AG08395 (cell line): Measurements from ENCODE around the gene REL.
"Not testable (repeated sequence)": the region's sequence is repeated elsewhere in the genome, so short reads cannot be mapped to it uniquely, and the experiment has no call there.

ENCODE experiments used
- DNase-seq: peaks from one replicate; pipeline ENCODE4 v3.0.0; 2012; ENCODE audit warnings: mixed read lengths, low spot score

The REL gene

DNA sequence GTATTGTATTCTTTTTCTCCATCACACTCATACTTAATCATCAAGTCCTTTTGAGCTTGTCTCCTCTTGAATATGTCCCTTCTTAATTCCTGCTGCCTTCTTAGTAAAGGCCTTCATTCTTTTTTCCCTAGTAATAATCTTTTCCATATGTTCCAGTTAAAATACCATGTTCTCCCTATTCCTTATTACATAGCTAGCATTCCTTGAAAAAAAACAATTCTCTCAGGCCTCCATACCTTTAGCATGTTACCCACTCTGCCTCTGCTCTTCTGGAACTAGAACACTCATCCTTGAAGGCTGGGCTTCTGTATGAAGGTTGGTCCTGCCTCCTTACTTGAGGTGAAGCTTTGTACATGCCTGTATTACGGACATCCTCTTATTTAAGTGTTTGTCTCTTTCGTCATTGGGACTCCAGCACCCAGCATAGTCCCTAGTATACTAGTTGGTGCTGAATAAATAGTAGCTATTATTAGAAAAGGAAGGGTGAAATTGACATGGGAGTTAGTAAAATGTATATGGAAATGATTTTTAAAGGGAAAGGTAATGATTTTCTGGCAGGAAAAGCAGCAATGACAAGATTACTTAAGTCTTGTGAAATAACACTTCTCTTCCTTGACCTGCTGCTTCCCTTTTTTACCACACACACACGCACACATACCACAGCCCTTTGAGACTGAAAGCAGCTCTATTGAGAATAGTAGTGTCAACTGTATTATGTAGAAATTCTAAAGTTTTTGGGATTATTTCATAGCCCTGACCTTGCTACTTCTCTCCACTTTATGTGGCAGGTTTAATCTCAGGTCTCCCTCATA lies 45.6 kb downstream of the REL start:
- peak; percentile 24 for DNase-seq

DNA sequence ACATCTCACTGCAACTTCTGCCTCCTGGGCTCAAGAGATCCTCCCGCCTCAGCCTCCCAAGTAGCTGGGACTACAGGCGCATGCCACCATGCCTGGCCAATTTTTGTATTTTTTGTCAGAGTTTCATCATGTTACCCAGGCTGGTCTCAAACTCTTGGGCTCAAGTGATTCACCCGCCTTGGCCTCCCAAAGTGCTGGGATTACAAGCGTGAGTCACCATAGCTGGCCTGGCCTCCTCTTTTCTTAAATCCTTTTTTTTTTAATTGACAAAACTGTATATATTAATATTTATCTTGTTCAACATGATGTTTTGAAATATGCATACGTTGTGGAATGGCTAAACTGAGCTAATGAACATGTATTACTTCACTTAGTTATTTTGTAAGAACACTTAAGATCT lies 50.7 kb downstream of the REL start:
- not testable (repeated sequence) for DNase-seq

DNA sequence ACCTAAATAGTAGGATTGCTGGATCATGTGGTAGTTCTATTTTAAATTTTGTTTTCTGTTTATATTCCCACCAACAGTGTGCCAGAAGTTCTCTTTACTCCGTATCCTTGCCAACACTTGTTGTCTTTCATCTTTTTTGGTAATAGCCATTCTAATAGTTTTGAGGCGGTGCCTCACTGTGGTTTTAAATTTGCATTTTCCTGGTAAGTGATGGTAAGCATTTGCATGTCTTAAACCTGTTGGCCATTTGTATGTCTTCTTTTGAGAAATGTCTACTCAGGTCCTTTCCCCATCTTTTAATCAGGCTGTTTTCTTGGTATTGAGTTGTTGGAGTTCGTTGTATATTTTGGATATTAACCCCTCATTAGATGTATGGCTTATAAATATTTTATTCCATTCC lies 51.6 kb downstream of the REL start:
- no peak for DNase-seq

DNA sequence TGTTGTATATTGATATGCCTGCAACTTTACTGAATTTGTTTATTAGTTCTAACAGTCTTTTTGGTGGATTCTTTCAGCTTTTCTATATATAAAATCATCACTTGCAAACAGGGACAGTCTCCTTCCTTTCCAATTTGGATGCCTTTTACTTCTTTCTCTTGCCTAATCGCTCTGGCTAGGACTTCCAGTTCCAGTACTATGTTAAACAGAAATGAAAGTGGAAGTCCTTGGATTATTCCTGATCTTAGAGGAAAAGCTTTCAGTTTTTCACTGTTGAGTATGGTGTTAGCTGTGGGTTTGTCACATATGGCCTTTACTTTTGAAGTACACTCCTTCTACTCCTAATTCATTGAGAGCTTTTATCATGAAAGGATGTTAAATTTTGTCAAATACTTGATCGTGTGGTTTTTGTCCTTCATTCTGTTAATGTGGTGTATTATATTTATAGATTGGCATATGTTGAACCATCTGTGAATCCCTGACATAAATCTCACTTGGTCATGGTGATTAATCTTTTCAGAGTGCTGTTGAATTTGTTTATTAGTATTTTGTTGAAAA lies 52.9 kb downstream of the REL start:
- no peak for DNase-seq

DNA sequence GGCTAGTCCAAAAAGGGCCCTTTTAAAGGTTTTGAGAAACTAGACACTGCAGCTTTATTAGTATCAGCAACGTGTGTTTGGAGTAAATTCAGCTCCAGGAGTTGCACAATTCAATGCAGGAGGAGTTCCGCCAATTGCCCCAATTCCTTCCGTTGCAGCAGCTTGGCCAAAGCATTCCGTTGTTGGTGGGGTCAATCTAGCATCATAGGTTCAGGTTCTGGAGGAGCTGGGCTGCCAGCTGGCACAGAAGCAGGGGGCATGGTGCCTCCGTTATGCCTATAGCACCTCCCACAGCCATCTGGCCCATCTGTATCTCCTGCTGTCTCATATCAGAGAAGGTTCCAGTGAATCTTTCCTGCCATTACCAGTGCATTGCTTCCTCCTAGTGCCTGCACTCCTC lies 55.4 kb downstream of the REL start:
- no peak for DNase-seq

DNA sequence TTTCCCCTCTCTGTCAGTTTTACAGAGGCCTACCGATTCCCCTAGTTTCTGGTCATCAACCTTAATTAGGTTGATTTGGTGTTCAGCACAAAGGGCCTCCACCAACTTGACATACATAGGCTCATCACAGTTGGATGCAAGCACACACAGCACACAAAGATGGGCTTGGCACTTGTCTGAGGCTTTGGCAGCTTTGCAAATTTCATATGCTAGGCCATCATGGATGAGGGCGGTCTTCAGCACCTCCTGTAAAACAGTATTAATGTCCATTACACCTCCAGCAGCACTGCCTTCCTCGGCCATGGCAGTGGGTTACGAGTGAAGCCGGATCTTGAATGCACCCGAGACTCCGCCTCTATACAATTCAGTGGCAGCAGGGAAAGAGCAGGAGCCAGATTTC lies 56.9 kb downstream of the REL start:
- DNase-seq: no peak

DNA sequence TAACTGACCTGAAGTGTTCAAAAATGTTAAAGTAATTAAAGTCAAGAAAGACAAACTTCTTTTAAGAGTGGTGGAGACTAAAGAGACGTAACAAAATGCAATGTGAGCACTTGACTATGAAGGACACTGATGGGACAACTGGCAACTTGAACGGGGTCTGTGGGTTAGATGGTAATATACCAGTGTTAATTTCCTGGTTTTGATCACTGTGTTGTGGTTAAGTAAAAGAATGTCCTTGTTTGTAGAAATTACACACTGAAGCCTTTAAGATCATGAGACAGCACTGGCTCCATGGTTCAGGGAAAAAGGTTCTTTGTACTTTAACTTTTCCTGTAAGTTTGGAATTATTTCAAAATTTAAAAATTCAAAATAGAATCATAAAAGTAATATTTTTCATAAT lies 58.2 kb downstream of the REL start:
- DNase-seq: no peak

DNA sequence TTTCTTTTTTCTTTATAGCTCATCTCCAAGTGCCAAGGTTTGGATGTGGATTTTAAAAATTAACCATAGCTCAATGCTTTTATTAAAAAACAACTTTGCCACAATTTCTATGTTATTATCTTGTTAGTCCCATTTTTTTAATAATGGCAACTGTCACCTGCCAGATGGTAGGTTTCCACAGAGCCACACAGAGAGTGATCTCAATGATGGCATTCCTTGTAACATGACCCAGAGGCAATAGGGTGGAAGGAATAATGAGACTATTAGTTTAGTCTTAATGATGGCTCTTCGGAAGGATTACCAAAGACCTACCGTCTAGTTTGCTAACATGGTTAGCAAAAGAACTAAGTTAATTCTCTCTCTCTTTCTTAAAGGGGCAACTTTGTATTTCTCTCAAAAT lies 64.0 kb downstream of the REL start:
- DNase-seq: no peak

DNA sequence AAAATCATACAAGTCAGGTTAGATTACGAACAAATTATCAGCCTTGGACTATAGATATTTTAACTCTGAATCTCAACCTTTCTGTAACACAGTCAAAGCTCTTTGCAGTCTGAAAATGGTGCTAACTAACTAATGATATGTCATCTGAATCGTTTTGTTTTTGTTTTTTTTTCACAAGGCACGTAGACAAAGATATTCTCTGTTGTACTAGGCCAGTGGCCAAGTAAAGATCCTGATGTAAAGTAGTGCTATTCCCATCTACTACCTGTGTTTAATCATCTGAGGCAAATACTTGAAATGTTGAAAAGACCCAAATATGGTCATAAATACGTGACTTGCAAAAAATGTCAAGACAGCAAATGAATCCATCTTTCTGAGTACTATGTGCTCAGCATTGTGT lies 65.7 kb downstream of the REL start:
- DNase-seq: no peak

DNA sequence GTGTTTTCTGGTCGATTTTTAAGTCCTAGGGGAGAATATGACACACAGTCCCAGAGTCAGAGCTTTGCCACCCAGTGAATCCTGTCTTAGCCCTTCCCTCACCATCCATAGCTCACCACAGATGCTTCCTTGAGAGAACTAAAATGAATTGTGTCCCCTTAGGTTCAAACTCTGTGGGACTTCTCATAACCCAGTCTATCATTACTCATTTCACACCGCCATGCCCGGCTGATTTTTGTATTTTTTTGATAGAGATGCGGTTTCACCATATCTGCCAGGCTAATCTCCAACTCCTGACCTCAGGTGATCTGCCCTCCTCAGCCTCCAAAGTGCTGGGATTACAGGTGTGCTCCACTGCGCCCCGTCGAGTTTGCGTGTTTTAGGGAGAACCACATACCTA lies 66.8 kb downstream of the REL start:
- no peak for DNase-seq

DNA sequence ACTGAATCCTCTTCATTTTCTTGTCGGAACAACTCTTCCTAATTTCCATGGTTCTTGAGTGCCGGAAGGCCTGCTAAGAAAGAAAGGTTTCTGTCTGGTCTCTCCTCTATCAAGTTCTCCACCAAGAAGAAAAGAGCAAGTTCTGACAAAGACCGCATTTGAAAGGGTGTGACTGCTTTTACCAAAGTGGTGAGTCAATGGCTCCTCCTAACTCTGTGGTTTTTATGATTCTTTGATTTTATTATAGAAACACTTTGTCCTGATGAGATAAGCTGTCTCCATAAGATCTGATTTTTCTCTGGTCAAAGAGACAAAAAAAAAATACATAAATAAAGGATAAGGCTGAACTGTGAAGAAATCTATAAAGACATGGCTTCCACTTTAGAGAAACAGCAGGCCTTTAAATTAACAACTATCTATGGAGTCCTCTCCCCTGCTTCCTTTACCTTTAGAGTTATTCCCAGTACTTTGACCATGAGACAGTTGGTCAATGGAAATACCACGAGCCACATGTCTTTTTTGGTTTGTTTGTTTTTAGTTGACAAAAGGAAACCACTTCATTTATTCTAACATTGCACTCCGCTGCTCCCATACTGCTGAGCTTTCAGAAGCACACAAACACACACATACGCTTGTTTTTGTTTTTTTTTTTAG lies 67.7 kb downstream of the REL start:
- peak; percentile 10 for DNase-seq

DNA sequence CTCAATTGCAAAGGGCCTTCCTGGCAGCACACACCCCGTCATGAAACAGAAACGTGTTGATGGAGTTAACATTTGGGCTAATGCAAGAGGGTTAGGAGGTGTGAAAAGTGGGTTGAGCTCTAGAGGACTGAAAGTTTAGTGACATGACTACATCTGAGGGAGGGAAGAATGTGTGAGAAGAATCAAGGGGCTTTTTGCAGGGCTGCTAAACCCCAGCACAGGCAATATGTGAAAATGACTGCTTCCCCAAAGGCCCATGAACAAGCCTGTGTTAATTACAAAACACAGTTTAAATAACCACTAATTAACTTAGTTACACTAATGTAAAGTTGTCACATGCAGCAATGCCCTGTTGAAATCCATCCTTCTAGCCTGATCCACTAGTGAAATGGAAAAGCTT lies 72.8 kb downstream of the REL start:
- DNase-seq: no peak

DNA sequence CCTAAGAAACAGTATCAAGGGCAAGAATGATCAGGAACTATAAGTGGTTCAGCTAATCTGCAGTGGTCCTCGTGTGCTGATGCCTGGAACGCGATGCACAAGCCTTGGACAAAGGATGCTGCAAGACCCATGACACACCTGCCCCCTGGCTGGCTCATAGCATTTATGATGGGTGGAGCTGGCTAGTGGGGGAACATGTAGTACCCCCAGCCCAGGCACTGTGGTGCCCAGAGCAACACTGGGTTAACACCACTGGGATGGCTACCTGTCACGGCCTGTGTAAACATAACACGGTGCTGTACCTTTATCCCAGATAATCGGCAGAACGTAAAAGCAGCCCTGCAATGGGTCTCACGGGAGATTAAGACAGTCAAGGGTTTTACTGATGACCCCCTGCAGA lies 75.8 kb downstream of the REL start:
- no peak for DNase-seq

DNA sequence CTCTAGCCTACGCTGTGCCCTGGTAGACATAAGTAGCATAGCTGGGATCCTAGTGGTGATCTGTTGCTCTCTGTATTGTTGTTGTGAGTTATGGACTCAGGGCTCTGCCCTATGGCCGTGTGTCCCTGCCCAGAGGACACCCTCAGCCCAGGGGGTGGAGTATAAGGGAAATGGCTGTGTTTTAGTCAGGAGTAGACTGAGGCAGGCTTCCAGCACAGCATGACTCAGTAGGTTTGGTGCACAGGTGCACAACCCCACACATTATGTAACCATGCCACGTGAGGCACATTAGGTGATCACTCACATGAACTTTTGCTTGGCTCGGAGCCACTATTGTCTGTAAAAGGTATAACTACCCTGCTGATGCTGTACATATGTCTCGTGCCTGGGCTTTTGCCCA lies 76.3 kb downstream of the REL start:
- no peak for DNase-seq

DNA sequence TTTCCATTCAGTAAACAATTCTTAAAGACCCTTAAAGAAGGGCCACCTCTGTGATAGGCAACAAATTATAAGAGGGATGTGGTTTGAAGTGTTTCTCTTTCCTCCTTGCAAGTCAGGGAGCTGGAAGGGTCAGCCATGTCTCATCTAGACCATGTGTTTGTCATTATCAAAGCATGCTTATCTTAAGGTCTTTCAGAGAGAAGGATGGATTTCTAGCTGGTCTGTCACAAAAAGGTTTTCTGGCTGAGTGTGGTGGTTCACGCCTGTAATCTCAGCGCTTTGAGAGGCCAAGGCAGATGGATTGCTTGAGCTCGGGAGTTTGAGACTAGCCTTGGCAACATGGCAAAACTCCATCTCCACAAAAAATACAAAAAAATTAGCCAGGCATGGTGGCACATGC lies 77.0 kb downstream of the REL start:
- peak; percentile 19 for DNase-seq

DNA sequence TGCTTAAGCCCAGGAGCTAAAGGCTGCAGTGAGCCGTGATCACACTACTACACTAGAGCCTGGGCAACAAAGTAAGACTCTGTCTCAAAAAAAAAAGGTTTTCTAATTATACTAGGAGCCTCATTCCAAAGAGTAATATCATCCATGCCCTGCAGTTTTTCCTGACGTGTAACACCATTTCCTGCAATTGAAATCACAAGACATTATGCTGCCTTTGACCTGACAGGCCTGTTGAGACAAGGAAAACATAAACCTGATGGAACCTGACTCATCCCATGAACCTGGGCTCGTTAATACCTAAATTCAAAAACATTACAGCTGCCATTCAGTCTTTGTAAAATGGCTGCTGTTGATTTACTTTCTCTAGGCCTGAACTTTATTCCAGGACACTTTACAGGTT lies 77.4 kb downstream of the REL start:
- peak; percentile 19 for DNase-seq

DNA sequence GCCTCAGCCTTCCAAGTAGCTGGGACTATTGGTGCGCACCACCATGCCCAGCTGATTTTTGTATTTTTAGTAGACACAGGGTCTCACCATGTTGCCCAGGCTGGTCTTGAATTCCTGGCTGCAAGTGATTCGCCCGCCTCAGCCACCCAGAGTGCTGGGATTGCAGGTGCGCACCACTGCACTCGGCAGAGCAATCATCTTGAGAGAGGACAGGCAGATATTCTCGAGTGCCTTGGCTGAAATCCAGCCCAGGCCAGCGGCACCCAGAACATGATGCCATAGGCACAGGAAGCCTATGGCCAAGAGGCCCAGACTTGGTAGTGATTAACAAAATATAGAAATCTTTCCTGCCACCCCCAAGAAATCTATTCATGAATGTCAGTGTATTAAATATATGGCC lies 78.1 kb downstream of the REL start:
- DNase-seq: no peak

DNA sequence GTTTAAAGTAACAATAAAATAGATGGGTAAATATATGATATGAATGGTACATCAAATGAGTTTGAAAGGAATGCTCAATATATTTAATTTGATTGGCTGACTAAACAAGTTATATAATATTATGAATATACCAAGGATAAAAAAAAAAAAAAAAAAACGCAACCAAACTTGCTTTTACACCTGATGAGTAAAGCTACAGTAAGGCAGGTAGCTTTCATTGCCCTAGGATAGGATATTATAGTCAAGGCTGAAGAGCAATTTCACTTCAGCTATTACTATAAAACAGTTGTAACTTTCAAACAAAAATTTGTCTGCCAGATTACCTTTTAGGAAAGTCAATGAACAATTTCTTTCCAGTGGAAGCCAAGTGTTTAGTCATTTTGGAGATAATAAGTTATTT lies 79.3 kb downstream of the REL start:
- no peak for DNase-seq

DNA sequence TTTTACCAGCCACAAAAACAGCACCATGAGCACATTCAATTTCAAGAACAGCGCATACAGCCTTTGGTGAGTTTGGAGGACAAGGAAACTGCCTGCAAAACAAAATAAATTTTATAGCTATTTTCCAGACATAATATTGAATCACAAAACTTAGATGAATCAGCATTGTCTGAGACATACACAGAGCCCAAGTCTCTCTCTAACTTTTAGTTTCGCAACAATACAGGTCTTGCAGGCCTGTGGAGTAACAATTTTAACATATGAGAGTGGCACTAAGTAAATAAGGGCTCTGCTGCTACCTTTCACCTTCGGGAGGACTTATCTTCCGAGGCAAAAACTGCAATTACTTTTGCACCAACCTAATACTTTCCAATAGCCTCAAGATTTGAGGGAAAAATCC lies 80.1 kb downstream of the REL start:
- DNase-seq: peak; percentile 37

DNA sequence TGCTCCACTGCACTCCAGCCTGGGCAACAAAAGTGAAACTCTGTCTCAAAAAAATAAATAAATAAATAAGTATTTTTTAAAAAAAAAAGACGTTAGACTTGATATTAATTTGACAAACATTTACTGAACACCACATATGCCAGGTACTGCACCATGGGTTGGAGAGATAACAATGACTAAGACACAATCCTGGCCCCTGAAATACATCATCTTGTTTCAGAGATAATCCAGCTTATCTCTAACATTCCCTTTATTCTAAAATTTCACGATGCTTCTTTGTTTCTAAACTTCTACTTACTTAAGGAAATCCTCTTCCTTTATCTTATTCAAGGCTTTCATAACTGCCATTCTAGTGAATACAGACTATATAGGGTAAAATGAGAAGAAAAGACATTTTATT lies 81.2 kb downstream of the REL start:
- DNase-seq: no peak

DNA sequence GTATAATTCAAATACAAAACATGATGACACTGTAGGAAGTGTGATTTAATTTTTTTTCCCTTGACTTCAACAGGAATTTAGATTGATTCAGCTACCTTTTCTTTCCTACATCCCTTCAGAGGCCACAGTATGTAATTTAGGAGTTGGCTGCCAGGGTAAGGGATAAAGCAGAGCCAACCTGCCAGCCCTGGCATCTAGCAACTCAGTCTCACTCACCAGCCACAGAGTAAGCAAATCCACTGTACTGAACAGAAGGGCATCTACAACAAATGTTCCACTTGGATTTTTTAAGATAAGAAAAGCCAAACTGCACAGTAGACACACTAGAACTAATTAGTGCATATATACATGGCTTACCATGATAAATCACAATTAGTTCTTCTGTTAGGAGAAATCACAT lies 81.8 kb downstream of the REL start:
- DNase-seq: no peak

DNA sequence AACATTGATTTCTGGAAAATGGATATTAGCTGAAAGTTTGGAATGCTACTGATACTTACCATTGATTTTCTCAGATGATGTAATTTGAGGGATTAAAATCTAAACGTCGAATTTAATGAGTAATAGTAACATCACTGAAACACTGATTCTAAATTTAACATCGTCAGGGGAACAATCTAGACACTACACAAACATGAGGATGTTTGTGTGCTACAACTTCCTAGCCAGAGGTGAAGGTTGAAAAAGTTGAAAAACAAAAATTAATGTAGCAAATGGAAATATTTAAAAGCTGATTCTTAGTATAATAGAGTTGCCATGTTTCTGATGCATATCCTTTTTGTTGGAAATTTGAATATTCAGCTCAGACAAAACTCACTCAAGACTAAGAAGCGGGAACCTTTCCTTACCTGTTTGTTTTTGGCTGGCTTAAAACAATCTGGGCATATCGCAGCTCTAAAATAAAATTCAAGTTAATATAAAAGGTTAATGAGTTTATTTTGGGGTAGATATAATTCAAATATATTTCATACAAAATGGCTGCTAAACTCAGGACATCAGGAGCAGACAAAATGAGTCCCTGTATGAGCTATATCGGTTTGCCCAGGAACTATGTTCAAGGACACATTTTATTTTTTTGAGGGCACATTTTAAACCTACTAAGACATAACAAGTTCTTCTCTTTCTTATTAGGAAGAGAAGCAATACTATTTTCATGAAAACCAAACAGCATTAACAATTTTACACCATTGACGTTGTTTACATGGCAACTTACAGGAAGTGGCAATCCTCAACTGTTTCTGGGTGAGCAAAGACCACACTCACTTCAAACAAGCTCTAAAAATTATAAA lies 83.5 kb downstream of the REL start:
- no peak for DNase-seq

DNA sequence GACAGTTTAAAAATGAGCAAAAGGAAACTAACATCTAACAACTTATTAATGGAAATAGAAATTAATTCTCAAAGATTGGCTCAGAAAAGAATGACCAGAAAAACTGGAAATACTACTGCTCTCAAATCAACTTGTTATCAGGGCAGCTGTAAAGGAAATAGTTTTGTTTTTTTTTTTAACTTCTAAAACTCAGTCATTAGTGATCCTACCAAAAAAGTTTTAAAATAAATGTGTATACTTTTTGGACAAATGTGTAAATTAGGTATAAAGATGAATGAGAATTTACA lies 84.1 kb downstream of the REL start:
- no peak for DNase-seq
